Mesothelial cell of epicardium (in vitro differentiated cells): ENCODE data around the gene UBE2D3. TPM values are rescaled to one million over a fixed set of nuclear protein-coding genes. Genes with fewer than 3 reads are reported as not detected.

Source experiments
- DNase-seq, 2 experiments: peaks; one replicate each; pipeline ENCODE4 v3.0.0; 2021; ENCODE audit warnings: low spot score in 2 of 2; ENCODE audit not compliant: unreplicated experiment in 2 of 2
- H3K27ac Mint-ChIP-seq: 2 replicates; pipeline ENCODE4 v1.8.0; 2021; ENCODE audit warnings: mixed read lengths
- H3K27me3 Mint-ChIP-seq: 2 replicates; pipeline ENCODE4 v1.8.0; 2021; ENCODE audit warnings: low read depth, mixed read lengths
- H3K36me3 Mint-ChIP-seq: 2 replicates; pipeline ENCODE4 v1.8.0; 2021; ENCODE audit warnings: mixed read lengths
- H3K4me1 Mint-ChIP-seq: 2 replicates; pipeline ENCODE4 v1.8.0; 2021; ENCODE audit warnings: mixed read lengths
- H3K4me3 Mint-ChIP-seq: 2 replicates; pipeline ENCODE4 v1.8.0; 2021; ENCODE audit warnings: mild to moderate bottlenecking, moderate library complexity, mixed read lengths
- H3K9me3 Mint-ChIP-seq: 2 replicates; pipeline ENCODE4 v1.8.0; 2021; ENCODE audit warnings: mixed read lengths
- CTCF ChIP-seq: fragments of 200-600 bp; sonication (generic); IDR thresholded peaks from one replicate; pipeline ENCODE4 v1.5.0; 2021; ENCODE audit warnings: antibody characterized with exemption; ENCODE audit not compliant: unreplicated experiment
- total RNA-seq: library from RNA; stranded (reverse); gene quantifications from 3 replicates; pipeline ENCODE4 v1.2.1, GENCODE V29; 2021

The UBE2D3 gene
- total RNA-seq, 1 donor from 2014 or later: 307 TPM

- H3K4me3 Mint-ChIP-seq: no peak overlapping the region
- H3K4me1 Mint-ChIP-seq: peaks cover 20% of the 10 kb centered on the region
- H3K36me3 Mint-ChIP-seq: no peaks in the 10 kb centered on the region
- peak overlapping the region; percentile 47 for H3K27ac Mint-ChIP-seq
- TF ChIP-seq CTCF: no peak
- no peak for DNase-seq
- no peaks in the 10 kb centered on the region for H3K27me3 Mint-ChIP-seq
- H3K9me3 Mint-ChIP-seq: no peaks in the 10 kb centered on the region
These were observed 62.5 kb downstream of the UBE2D3 start for GRCh38 chr4:102764901-102765300.

GRCh38 chr4:102761906-102762305, 65.4 kb downstream of the UBE2D3 start:
- Mint-ChIP-seq H3K9me3 (no peaks in the 10 kb centered on the region), H3K36me3 (no peaks in the 10 kb centered on the region), H3K27ac (peak overlapping the region; percentile 41), H3K4me3 (peak overlapping the region; percentile 96), H3K27me3 (no peaks in the 10 kb centered on the region), H3K4me1 (peaks cover 43% of the 10 kb centered on the region)
- no peak for DNase-seq
- no peak for TF ChIP-seq CTCF

- Mint-ChIP-seq H3K4me1 (peaks cover 43% of the 10 kb centered on the region), H3K9me3 (no peaks in the 10 kb centered on the region), H3K27me3 (no peaks in the 10 kb centered on the region), H3K27ac (peak overlapping the region; percentile 81), H3K4me3 (peak overlapping the region; percentile 96), H3K36me3 (no peaks in the 10 kb centered on the region)
- DNase-seq: peak in 1 of 2 experiments; percentile 47
- TF ChIP-seq CTCF: no peak
These were observed 66.1 kb downstream of the UBE2D3 start for GRCh38 chr4:102761296-102761701.

GRCh38 chr4:102760645-102761295, 66.6 kb downstream of the UBE2D3 start, which contains the start of gene MANBA:
TSS of gene MANBA (minus strand) at chr4:102760968. CDS start at chr4:102760894, 74 bp downstream.
- no peak for TF ChIP-seq CTCF
- no peaks in the 10 kb centered on the region for H3K9me3 Mint-ChIP-seq
- peak within 1 kb of the TSS; percentile 94 for H3K27ac Mint-ChIP-seq
- H3K4me1 Mint-ChIP-seq: peaks cover 43% of the 10 kb centered on the region
- no peaks in the 10 kb centered on the region for H3K27me3 Mint-ChIP-seq
- peak within 1 kb of the TSS; percentile 96 for H3K4me3 Mint-ChIP-seq
- H3K36me3 Mint-ChIP-seq: no peaks in the 10 kb centered on the region
- peak; percentile 52 to 71 for DNase-seq

GRCh38 chr4:102759831-102760644, 67.3 kb downstream of the UBE2D3 start:
- Mint-ChIP-seq H3K4me1 (peaks cover 41% of the 10 kb centered on the region), H3K27ac (peak overlapping the region; percentile 94), H3K9me3 (no peaks in the 10 kb centered on the region), H3K4me3 (peak overlapping the region; percentile 96), H3K36me3 (peaks cover 2% of the 10 kb centered on the region), H3K27me3 (no peaks in the 10 kb centered on the region)
- TF ChIP-seq CTCF: no peak
- no peak for DNase-seq
